ENCODE measurements around the gene ANTKMT. TPM values are rescaled to one million over a fixed set of nuclear protein-coding genes. Genes with fewer than 3 reads are reported as not detected.

Gene ANTKMT
- total and polyA plus RNA-seq, 2 donors (not counting 1 experiment from before 2014, with no cell fraction given): 4.5 to 31.5 TPM

- Histone ChIP-seq H3K4me2 (ENCODE audit: extremely low read depth, insufficient read depth, low read length) (peak overlapping the region; percentile 99), H3K27ac (ENCODE audit: insufficient read depth, low read length) (peak overlapping the region; percentile 73), H3K27me3 (ENCODE audit: control insufficient read depth, insufficient read depth, low read length) (no peaks in the 10 kb centered on the region), H3K9ac (ENCODE audit: insufficient read depth, low read length) (peak overlapping the region; percentile 78), H2AFZ (ENCODE audit: low read length) (no peak overlapping the region), H3K36me3 (ENCODE audit: control insufficient read depth, insufficient read depth, low read length) (peaks cover 27% of the 10 kb centered on the region), H4K20me1 (ENCODE audit: control insufficient read depth, extremely low read depth, insufficient read depth, low read length) (no peaks in the 10 kb centered on the region), H3K4me1 (ENCODE audit: control insufficient read depth, extremely low read depth, insufficient read depth, low read length) (peaks cover 18% of the 10 kb centered on the region), H3K79me2 (ENCODE audit: control insufficient read depth, insufficient read depth, low read length) (peaks cover 31% of the 10 kb centered on the region), H3K4me3 (replicated peaks in 1 of 4; ENCODE audit: control extremely low read depth in 1 of 4, insufficient read depth in 1 of 4, low read depth in 3 of 4, low read length in 4 of 4) (peak overlapping the region; percentile 72 to 88 (median 85)), H3K9me3 (ENCODE audit: control insufficient read depth, insufficient read depth, low read depth, low read length) (no peaks in the 10 kb centered on the region)
- TF ChIP-seq CTCF (conservative IDR thresholded peaks at IDR 0.05 in 1 of 2, IDR thresholded peaks at IDR 0.05 in 1 of 2; ENCODE audit: low read depth in 1 of 2, low read length in 2 of 2) (peak in 1 of 2 donors; percentile 13), EZH2 (IDR thresholded peaks at IDR 0.05; ENCODE audit: low read length, missing control alignments) (no peak)
- peak; percentile 57 to 58 for DNase-seq (ENCODE audit: low read depth in 2 of 2)
Observed at GRCh38 chr16:680967-681745, 39.8 kb upstream of the ANTKMT start.

GRCh38 chr16:681746-682427 is 39.1 kb upstream of the ANTKMT start:
- H3K9ac ChIP-seq (ENCODE audit: insufficient read depth, low read length): no peak overlapping the region
- no peak overlapping the region for H3K27ac ChIP-seq (ENCODE audit: insufficient read depth, low read length)
- H3K9me3 ChIP-seq (ENCODE audit: control insufficient read depth, insufficient read depth, low read depth, low read length): no peaks in the 10 kb centered on the region
- H3K79me2 ChIP-seq (ENCODE audit: control insufficient read depth, insufficient read depth, low read length): peaks cover 31% of the 10 kb centered on the region
- peak overlapping the region; percentile 72 to 88 (median 85) for H3K4me3 ChIP-seq (replicated peaks in 1 of 4; ENCODE audit: control extremely low read depth in 1 of 4, insufficient read depth in 1 of 4, low read depth in 3 of 4, low read length in 4 of 4)
- H3K36me3 ChIP-seq (ENCODE audit: control insufficient read depth, insufficient read depth, low read length): peaks cover 31% of the 10 kb centered on the region
- H4K20me1 ChIP-seq (ENCODE audit: control insufficient read depth, extremely low read depth, insufficient read depth, low read length): no peaks in the 10 kb centered on the region
- no peak overlapping the region for H2AFZ ChIP-seq (ENCODE audit: low read length)
- peaks cover 18% of the 10 kb centered on the region for H3K4me1 ChIP-seq (ENCODE audit: control insufficient read depth, extremely low read depth, insufficient read depth, low read length)
- DNase-seq (ENCODE audit: low read depth in 2 of 2): peak; percentile 32 to 35
- H3K4me2 ChIP-seq (ENCODE audit: extremely low read depth, insufficient read depth, low read length): peak overlapping the region; percentile 99
- no peak for TF ChIP-seq EZH2 (IDR thresholded peaks at IDR 0.05; ENCODE audit: low read length, missing control alignments)
- no peak for TF ChIP-seq CTCF (conservative IDR thresholded peaks at IDR 0.05 in 1 of 2, IDR thresholded peaks at IDR 0.05 in 1 of 2; ENCODE audit: low read depth in 1 of 2, low read length in 2 of 2)
- H3K27me3 ChIP-seq (ENCODE audit: control insufficient read depth, insufficient read depth, low read length): no peaks in the 10 kb centered on the region

Data from fibroblast of lung (primary cell).